Esophagus squamous epithelium (tissue), 4 donors: ENCODE measurements around the gene SLC25A36.

Experiments
- POLR2A ChIP-seq, 4 donors: fragments of 450-650 bp; IDR thresholded peaks; one replicate each; pipeline ENCODE4 v1.6.1; 2017; ENCODE audit warnings: antibody characterized with exemption in 4 of 4, mild to moderate bottlenecking in 4 of 4, moderate library complexity in 3 of 4
- TF ChIP-seq, protein P1 (sequence below), 6 experiments: fragments of 450-650 bp in 4 of 6; fragments of 200-600 bp in 2 of 6; sonication (generic) in 2 of 6; IDR thresholded peaks; one replicate each; pipeline ENCODE4 v1.5.1; 2016 to 2019; ENCODE audit warnings: antibody characterized with exemption in 6 of 6, mild to moderate bottlenecking in 4 of 6, moderate library complexity in 4 of 6

DNA sequence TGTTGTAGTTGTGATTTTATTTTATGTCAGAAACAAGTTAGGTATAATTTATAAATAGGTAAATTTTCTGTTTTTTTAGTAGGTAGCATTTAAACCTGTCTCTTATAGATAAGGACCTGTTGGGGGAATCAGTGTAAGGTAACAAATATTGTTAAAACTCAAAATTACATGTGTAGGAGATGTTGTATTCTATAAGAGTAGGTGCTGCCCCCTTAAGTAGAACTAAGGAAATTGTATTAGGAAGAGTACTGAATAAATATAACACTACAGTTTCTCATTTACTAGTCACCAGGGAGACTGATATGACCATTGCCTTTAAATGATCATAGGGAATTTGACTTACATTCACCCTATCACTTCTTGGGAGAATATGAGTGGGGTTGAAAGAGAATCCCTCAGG is 31.2 kb downstream of the SLC25A36 start:
- TF ChIP-seq POLR2A (IDR thresholded peaks at IDR 0.05): no peak
- TF ChIP-seq, protein P1, sequence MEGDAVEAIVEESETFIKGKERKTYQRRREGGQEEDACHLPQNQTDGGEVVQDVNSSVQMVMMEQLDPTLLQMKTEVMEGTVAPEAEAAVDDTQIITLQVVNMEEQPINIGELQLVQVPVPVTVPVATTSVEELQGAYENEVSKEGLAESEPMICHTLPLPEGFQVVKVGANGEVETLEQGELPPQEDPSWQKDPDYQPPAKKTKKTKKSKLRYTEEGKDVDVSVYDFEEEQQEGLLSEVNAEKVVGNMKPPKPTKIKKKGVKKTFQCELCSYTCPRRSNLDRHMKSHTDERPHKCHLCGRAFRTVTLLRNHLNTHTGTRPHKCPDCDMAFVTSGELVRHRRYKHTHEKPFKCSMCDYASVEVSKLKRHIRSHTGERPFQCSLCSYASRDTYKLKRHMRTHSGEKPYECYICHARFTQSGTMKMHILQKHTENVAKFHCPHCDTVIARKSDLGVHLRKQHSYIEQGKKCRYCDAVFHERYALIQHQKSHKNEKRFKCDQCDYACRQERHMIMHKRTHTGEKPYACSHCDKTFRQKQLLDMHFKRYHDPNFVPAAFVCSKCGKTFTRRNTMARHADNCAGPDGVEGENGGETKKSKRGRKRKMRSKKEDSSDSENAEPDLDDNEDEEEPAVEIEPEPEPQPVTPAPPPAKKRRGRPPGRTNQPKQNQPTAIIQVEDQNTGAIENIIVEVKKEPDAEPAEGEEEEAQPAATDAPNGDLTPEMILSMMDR (IDR thresholded peaks at IDR 0.05): peak in 2 of 6 experiments; percentile 11 to 20
